ENCODE measurements around the gene SCNN1B.

Gene SCNN1B

GRCh38 chr16:23407436-23408127 is 105.5 kb downstream of the SCNN1B start:
- DNase-seq (ENCODE audit: low read depth, low spot score) = no peak

- no peak for DNase-seq (ENCODE audit: low read depth, low spot score)
Measured at GRCh38 chr16:23408242-23408822, 106.2 kb downstream of the SCNN1B start.

GRCh38 chr16:23408823-23409298 is 106.8 kb downstream of the SCNN1B start:
- DNase-seq (ENCODE audit: low read depth, low spot score) = no peak

- DNase-seq (ENCODE audit: low read depth, low spot score) = no peak
Measured at GRCh38 chr16:23409522-23409921, 107.4 kb downstream of the SCNN1B start.

GRCh38 chr16:23410176-23410575 is 108.1 kb downstream of the SCNN1B start:
- no peak for DNase-seq (ENCODE audit: low read depth, low spot score)

GRCh38 chr16:23414731-23415130 is 112.6 kb downstream of the SCNN1B start:
- DNase-seq (ENCODE audit: low read depth, low spot score) = no peak

- no peak for DNase-seq (ENCODE audit: low read depth, low spot score)
Measured at GRCh38 chr16:23416816-23417215, 114.7 kb downstream of the SCNN1B start.

GRCh38 chr16:23420011-23420410 is 117.9 kb downstream of the SCNN1B start:
- no peak for DNase-seq (ENCODE audit: low read depth, low spot score)

GRCh38 chr16:23423496-23424049 is 121.5 kb downstream of the SCNN1B start:
- DNase-seq (ENCODE audit: low read depth, low spot score) = no peak

GRCh38 chr16:23424292-23424958 is 122.3 kb downstream of the SCNN1B start:
- DNase-seq (ENCODE audit: low read depth, low spot score) = no peak

GRCh38 chr16:23428351-23428750 is 126.2 kb downstream of the SCNN1B start:
- DNase-seq (ENCODE audit: low read depth, low spot score) = no peak
